GM19452 (cell line): ENCODE data around the gene PXMP4.
A peak's percentile ranks its signal among the peaks of the same experiment; 100 is the strongest.

ENCODE experiments used
- ATAC-seq: cut with Tn5 transposase; IDR thresholded peaks from one replicate; pipeline ENCODE4 v1.9.1; 2021; ENCODE audit not compliant: unreplicated experiment

Gene PXMP4

GRCh38 chr20:33732166-33732970 is 12.3 kb upstream of the PXMP4 start:
- ATAC-seq, result peak; percentile 60

DNA sequence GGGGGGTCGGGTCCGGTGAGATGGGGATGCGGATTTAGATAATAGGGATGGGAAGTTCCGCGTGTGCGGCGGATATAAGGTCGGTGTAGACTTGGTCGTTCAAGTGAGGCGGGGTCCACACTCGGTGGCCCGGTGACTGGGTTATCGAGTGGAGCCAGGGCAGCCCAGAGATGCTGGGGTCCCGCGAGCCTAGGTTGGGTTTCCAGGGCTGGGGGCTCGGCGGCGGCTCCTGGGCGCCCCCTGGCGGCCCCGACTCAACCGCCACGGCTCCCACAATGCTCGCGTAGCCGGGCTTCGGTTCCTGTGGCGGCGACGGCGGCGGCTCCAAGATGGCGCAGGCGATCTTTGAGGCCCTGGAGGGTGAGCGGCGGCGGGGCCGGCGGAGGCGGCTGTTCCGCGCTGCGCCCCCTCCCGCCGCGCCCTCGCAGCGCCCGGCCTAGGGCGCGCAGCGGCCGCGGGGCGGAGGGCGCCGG is 11.6 kb upstream of the PXMP4 start, which contains the start of gene ZNF341:
Gene ZNF341 (plus strand): TSS at position 304 of the 473 bp plus-strand sequence. CDS start 26 bp downstream, at position 330.
- ATAC-seq, result peak; percentile 68

GRCh38 chr20:33730946-33731692 is 11.0 kb upstream of the PXMP4 start:
- no peak for ATAC-seq

DNA sequence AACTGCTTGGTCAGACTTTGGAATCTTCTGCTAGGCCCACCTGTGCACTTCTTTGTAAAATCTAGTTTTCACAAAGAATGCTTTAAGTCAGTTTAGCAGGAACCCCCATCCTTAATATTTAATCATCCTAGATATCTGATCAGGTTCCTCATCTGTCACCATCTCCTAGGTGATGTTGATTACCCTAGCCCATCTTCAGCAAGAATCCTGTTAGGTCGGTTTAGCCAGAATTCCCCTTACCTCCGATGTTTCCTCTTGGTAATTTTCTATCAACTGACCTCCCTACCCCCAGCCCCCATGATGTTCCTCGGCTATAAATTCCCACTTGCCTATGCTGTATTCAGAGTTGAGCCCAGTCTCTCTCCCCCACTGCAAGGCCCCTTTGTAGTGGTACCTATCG is 9.0 kb upstream of the PXMP4 start:
- ATAC-seq, result no peak

GRCh38 chr20:33728463-33728862 is 8.4 kb upstream of the PXMP4 start:
- ATAC-seq, result no peak

GRCh38 chr20:33727806-33728205 is 7.7 kb upstream of the PXMP4 start:
- ATAC-seq, result no peak

DNA sequence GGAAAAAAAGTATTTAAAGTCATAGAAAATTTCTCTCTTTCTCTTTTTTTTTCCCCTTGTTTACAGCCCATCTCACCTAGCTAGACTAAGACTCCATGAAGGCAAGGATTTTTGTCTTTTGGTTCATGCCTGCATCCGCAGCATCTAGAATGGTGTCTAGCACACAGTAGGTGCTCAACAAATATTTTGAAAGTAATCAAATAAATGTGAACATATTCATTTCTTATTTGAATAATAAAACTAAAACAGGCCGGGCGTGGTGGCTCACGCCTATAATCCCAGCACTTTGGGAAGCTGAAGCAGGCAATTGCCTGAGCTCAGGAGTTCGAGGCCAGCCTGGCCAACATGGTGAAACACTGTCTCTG is 7.0 kb upstream of the PXMP4 start:
- ATAC-seq, result no peak

DNA sequence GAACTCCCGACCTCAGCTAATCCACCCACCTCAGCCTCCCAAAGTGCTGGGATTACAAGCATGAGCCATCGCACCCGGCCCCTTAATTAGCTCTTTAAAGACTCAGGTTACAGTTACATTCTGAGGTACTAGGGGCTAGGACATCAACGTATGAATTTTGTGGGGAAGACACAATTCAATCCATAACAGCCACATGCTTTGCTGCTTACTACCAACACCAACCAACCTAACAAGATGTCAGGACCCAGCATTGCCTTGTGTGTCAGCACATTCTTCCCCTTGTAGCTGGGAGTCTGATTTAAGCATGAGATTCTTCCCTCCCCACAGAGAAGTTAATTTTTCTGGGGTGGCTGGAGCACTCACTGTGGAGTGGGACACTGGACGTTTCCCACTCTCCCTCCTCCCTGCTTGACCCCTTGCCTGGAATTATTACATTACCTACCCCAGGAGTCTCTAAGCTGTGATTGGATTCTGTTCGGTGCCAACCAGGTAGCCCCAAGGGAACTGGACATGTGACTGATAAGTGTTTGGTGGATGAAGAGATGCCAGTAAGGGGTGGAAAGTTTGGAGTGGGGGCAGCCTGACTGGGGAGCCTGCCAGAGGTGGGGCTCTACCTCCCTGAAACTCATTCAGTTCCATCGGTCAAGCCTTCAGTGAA is 5.6 kb upstream of the PXMP4 start:
- ATAC-seq, result no peak

DNA sequence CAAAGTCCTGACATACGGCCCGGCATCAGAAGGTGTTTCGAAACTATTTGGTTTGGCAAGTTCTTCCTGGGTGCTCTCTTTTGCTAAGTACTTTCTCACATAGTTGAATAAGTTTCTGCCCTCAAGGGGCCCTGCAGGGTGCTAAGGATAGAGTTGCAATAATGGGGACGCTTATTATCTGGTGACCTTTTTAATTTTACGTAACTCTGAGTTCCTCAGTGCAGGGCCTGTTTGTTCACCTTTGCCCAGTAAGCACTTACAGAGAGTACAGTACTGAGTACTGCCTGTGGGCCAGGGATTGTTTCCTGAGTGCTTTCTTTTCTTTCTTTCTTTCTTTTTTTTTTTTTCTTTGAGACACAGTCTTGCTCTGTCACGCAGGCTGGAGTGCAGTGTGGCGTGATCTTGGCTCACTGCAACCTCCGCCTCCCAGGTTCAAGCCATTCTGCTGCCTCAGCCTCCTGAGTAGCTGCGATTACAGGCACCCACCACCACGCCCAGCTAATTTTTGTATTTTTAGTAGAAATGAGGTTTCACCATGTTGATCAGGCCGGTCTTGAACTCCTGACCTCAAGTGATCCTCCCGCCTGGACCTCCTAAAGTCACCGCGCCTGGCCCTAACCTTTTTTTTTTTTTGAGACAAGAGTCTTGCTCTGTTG is 4.5 kb upstream of the PXMP4 start:
- ATAC-seq, result no peak

GRCh38 chr20:33721391-33722140 is 1.5 kb upstream of the PXMP4 start:
- ATAC-seq, result no peak

- no peak for ATAC-seq
These were observed 677 bp downstream of the PXMP4 start for GRCh38 chr20:33719277-33719988.

- ATAC-seq, result no peak
These were observed 3.6 kb downstream of the PXMP4 start for GRCh38 chr20:33716498-33716897.

GRCh38 chr20:33713865-33714367 is 6.2 kb downstream of the PXMP4 start:
- no peak for ATAC-seq

DNA sequence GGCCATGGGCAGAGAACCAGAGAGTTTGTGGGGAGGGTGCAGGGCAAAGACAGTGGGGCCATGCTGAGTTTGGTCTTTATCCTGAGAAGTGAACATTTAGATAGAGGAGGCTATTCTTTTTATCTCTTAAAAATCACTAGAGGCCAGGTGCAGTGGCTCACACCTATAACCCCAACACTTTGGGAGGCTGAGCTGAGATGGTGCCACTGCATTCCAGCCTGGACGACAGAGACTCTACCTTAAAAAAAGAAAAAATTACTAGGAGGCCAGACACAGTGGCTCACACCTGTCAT is 8.7 kb downstream of the PXMP4 start:
- no peak for ATAC-seq

- no peak for ATAC-seq
These were observed 9.2 kb downstream of the PXMP4 start for GRCh38 chr20:33710681-33711445.

- no peak for ATAC-seq
These were observed 10.1 kb downstream of the PXMP4 start for GRCh38 chr20:33709905-33710541.

DNA sequence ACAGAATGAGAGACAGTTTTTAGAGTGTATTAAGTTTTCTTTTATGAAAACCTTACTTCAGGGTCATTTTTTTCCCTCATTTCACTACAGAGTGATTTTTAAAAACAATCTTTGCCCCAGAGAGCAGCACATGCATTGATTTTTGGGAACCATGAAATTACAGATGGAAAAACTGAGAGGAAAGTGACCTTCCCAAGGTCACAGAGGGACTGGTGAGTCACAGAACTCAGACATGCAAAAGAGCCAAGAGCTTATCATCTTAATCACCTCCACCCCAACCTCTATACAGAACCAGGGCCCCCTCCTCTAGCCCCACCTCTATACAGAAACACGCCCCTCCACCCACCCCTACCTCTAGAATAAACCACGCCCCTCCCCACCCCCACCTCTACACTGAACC is 10.7 kb downstream of the PXMP4 start:
- ATAC-seq, result no peak

GRCh38 chr20:33707668-33708067 is 12.4 kb downstream of the PXMP4 start:
- no peak for ATAC-seq
